Measurements from ENCODE around the gene POLDIP3.
A peak's percentile ranks its signal among the peaks of the same experiment; 100 is the strongest.

POLDIP3 gene, protein sequence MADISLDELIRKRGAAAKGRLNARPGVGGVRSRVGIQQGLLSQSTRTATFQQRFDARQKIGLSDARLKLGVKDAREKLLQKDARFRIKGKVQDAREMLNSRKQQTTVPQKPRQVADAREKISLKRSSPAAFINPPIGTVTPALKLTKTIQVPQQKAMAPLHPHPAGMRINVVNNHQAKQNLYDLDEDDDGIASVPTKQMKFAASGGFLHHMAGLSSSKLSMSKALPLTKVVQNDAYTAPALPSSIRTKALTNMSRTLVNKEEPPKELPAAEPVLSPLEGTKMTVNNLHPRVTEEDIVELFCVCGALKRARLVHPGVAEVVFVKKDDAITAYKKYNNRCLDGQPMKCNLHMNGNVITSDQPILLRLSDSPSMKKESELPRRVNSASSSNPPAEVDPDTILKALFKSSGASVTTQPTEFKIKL

DNA sequence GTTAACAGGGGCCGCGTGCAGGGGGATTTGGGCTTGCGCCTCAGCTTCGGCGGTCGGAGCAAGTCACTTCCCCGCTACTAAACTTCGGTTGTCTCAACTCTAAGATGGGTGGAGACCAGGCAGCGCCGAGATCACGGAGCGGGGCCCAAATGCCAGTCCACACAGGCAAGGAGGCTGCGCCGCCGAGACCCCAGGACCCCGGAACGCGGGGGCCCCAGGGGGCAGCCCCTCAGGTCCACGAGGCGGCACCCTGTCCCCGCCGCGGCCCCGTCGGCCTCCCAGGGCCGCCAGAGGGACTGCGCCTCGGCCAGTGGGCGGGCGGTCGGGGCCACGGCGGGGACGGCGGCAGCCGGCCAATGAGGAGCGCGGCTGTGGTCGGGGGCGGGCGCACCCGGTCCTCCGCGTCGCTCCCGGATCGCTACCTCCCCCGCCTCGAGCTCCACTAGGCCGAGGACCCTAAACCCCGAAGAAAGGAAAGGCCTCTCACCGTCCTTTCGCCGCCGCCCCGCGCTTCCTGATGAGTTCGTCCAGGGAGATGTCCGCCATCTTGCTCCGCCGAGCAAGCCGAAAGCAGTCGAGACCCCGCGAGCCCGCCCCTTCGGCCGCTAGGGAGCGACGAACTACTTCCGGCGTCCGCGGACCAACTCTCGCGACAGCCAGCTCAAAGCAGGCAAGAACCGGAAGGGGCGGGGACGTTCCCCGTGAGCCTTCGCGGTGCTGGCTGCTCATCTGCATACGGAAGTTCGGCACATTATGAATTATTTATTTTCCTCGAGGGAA, at the start of gene POLDIP3:
POLDIP3 (minus strand) TSS at position 572 of the 780 bp plus-strand sequence; CDS start at position 546, 26 bp downstream.
- peak; percentile 99 to 100 (median 100) for DNase-seq

DNA sequence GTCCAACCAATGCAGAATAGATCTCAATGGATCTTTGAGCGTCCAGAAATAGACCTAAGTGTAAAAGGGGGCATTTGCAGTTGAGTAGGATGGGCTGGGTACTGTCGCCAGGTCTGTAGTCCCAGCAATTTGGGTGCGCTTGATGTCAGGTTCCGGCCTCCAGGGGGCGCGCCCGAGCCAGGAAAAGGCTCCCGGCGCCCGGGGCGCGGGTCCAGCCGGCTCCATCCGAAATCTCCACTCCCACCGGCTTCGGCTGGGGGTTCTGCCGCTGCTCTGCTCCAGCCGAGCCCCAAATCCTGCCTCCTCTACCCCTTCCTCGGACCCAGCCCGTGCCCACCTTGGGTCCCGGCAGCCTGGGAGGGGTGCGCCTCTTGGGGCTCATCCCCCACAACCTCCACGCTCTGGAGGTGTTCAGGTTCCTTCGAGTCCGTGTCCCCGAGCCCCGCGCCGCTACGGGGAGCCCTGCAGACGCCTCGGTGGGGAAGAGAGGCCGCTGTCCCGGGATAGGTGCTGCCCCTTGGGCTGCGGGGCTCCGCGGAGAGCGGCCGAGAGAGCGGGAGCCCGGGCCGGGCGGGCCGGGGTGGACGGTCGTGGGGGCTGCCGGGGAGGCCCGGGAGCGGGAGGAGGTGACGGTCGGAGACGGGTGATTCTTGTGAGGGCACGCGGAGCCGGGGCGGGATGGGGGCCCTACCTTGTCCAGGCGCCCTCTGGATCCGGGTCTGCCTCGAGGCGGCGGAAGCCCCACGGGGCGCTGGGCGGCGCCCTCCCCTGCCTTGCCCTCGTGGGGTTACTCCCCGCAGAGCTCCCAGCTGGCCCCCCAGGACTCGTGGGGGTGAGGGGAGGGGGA, 47.5 kb upstream of the POLDIP3 start:
- peak; percentile 79 to 93 (median 90) for DNase-seq

DNA sequence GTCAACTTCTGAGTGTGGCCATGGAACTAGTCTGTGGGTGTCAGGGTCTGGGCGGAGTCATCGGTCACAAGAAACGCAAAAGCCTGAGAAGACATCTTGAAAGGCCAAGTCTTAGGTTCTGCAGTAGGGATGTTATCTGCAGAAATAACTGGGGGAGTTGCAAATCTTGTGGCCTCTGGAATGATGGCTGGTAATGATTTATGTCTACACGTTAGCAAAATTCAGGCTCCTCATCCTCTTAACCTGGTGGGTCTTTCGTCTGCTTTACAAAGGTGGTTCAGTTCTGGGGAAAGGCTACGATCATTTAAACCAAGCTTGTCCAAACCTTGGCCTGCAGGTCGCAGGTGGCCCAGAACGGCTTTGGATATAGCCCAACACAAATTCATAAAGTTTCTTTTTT, 41.9 kb upstream of the POLDIP3 start:
- DNase-seq, result no peak

DNA sequence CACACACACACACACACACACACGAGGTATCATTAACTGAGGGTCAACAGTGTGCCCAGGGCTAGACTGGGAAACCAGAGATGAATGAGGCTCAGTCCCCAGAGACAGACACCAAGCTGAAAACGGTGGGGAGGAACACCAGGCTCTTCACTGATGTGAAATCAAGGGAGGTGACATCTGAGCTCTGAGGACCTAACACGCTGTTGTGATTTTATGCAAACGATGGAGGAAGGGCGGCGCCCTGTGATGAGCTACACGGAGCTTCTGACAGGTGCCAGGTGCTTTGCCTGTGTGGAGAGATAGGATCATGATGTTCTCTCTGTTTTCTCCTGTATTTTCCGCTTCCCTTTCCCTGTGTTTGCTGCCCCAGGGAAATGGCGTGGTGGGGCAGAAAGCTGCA, 41.0 kb upstream of the POLDIP3 start:
- no peak for DNase-seq

DNA sequence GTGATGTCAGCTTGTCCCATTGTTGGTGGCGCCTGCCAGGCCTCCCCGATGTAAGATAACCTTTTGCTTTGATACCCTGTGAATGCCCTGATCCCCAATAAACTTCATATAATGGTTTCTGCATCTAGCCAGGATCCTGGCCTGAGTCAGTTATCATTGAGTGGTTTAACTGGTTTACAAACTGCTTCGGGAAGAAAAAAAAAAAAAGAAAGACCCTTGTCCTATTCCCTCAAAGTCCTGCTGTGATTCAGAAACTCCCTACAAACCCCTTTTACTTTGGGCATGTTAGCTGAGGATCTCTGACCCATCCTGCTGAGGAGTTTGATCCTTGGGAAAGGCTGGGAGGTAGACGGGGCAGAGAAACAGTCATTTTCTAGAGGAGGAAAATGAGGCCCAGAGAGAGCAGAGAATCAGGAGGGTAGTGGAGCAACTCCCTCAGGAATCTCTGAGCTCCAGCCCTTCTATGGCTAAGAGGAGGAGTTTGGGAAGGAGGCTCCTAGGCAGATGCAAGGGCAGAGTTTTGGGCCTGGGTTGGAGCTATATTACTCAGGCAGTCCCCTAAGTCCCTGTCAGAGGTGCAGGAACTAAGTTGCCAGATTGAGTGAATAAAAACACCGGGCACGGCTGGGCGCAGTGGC, 39.9 kb upstream of the POLDIP3 start:
- DNase-seq, result no peak

DNA sequence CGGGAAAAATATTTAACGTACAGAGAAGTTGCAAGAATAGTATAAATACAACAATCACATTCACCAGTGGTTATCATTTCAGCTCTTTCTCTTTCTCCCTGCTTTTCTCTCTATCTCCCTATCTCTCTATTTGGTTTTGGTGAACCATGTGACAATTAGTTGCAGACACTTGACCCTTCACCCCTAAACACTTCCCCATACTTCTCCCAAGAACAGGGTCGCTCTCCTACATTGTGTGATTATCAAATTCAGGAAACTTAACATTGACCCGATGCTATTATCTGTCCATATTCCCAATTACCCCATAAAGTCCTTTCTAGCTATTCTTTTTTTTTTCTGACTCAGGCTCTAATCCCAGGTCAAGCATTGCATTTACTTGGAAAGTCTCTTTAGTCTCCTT, 39.3 kb upstream of the POLDIP3 start:
- peak in 2 of 3 donors; percentile 23 to 31 for DNase-seq

DNA sequence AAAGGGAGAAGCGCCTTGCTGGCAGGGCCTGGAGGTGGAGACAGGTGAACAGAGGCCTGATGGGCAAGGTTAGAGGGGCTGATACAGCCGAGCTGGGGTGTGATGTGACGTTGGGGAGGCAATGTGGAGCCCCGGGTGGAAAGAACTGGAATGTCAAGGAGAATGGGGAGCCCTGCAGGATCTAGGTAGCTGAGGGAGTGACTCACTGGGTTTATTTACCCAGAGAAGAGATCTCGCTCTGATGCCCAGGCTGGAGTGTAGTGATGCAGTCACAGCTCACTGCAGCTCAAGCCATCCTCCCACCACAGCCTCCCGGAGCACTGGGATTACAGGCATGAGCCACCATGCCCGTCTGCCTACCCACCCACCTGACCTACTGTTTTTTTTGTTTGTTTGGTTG, 36.5 kb upstream of the POLDIP3 start:
- no peak for DNase-seq

DNA sequence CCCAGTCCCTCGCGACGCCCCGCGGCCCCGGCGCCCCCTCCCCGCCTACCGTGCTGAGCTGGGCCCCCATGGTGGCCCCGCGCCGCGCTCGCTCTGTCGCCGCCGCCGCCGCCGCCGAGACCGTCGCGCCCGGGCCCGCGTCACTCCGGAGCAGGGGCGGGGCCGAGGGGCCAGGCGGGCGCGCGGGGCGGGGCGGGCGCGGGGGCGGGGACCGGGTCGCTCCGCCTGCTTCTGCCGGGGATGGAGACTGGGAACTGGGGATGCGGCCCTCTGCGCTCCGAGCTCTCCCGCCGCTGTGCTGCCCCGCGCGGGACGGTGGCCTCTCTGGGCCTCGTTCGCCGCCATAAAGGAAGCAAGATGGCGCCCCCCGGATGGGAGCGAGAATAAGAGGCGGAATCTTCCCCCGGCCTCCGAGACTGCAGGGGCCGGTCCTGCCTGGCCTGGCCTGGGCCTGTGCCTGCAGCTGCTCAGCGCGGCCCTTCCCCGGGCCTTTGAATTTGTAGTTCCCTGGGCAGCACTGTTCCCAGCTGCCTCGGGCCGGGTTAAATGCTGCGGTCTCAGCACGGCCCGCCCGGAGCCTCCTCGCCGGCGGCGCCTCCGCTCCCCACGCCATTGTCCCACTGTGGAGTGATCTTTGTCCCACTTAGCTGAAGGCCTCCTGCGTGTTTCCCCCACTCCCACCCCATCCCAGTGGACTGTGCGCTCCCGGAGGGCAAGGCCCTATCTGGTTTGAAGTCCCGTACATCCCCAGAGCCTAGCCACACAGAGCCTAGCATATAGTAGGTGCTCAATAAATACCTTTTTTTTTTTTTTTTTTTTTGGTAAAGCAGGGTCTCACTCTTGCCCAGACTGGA, 34.8 kb upstream of the POLDIP3 start, which contains the start of gene CYB5R3:
CYB5R3 (minus strand) TSS at position 147 of the 854 bp plus-strand sequence; CDS start at position 70, 77 bp downstream.
- peak; percentile 80 to 96 (median 91) for DNase-seq

DNA sequence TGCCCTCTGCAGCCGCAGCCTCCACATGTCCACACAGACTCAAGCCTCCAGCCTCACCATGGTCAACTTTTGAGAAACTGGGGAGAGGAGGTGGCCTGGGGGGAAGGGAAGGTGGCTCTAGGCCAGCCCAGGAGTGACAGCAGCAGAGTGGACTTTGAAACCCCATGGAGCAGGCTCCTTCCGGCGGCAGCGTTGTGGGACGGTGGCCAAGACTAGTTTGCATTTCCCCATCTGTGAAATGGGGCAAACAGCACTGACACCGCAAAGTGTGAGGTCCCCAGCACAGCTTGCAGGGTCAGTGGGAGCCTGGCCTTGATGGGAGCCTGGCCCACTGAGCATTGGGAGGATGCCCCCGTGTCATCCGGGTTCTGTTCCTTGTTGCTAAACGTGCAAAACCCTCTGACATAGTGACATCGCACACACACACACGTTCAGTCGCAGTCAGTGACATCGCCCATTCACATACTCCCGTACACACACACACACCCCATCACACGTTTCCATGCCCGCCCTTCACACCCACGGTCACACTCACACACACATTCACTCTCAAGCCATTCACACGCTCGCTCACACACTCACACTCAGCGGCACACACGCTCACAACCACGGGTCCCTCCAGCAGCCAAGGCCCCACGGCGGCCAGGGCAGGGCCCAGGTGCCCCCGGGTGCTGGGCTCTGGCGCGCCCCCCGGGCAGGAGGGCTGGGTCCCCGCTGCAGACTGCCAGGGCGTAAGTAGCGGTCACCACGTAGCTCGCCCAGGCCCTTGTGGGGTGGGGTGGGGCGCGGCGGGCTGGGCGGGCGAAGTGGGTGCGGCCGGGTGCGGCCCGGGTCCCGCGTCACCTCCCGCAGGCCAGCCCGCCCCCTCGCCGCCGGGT, 33.9 kb upstream of the POLDIP3 start:
- peak; percentile 29 to 49 (median 45) for DNase-seq

DNA sequence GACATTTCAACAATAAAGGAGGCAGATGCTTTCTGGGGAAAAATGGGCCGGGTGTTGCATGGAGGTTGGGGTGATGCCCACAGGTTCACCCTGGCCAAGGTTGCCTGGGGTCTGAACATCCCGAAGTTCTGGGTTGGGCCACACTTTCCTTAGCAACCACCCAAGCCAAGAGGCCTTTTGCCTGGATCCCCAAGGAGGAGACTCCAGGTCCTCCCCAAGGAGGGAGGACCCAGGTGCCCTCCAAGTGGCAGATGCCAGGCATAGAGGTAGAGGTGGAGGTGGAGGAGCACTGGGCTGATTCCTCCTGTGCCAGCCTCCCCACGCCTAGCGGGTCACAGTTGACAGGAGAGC, 33.3 kb upstream of the POLDIP3 start:
- DNase-seq, result no peak

DNA sequence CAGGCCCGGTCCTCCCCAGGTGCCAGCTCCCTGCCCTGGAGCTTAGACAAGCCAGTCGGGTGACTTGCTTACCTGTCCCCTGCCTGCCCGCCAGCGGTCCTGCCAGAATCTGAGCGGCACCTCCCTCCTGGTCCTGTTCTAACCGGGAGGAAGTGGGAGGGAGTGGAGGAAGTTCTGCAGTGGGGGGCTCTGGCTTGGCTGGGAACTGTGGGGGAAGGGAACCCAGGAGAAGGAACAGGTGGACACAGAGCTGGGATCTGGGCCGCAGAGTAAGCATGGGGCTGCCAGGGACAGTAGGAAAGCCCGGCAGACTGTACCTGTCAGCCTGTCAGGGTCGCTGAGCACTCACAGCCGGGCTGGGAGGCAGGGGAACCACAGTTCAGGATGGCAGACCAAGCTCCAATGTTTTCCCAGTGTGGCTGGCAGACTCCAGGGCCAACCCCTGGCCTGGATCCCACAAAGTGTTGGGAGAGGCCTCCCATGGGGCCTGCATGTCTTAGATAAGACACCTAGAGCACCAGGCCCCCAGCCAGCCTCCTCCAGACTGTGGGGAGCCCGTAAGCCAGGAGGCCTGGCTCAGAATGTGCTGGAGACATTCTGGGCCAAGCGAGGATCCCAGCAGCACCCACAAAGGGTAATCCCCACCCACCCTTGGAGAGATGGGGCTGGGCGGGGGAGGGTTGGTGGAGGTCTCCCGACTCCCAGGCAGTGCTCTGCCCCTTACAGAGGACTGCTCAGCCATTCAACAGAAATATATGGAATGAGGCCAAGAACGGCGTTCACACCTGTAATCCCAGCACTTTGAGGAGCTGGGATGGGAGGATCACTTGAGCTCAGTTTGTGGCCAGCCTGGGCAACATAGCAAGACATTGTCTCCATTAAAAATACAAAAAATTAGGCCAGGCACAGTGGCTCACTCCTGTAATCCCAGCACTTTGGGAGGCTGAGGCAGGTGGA, 32.2 kb upstream of the POLDIP3 start:
- no peak for DNase-seq

DNA sequence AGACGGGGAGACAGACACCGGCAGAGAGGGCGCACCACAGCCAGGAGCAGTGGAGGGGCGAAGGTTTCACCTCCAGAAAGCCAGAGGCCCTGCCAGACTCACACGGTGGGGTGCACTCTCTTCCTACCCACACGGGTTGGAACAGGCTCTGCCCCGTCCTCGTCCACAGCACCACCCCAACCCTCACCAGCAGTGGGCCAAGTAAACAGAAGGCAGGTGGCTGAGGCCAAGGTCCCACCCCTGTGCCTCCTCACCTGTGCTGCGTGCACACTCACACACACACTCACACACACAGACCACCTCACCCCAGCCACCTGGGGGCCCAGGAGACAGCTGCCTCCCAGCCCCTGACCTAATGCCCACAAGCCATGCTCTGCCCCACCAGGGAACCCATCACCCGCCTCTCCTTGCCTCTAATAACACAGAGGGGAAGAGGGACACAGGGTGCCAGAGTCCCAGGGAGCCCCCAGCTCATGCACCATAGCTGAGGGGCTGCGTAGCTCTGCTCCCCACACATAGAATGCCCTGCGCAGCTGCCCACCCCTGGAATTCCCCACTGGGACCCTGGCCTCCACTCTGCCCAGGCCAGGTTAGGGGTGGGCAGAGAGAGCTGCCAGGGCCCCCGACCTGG, 31.4 kb upstream of the POLDIP3 start:
- no peak for DNase-seq

DNA sequence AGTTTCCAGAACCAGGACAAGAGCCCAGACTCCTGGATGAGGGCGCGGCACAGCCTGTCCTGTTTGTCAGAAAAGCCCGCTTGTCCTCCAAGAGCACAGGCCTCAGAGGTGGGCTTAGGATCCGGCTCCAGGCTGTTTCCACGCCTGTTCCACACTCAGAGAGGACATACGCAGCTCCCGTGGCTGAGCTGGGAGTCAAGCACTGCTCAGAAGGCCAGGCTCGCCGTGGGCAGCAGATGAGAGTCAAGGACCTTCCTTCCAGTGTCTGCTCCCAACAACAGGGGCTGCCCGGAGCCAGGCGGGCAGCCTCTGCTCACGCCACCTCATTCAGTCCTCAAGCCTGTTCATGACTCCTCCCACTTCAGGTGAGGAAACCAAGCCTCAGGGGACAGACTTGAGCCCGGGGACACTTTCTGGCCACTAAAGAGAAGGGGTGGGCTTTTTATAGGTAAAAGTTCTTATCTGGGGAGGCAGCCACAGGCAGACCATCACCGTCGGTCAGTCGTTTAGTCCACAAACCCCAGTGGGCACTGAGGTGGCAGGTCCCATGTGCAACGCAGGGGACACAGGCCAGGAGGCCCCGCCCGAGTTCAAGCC, 30.8 kb upstream of the POLDIP3 start:
- DNase-seq, result peak in 1 of 3 donors; percentile 15

DNA sequence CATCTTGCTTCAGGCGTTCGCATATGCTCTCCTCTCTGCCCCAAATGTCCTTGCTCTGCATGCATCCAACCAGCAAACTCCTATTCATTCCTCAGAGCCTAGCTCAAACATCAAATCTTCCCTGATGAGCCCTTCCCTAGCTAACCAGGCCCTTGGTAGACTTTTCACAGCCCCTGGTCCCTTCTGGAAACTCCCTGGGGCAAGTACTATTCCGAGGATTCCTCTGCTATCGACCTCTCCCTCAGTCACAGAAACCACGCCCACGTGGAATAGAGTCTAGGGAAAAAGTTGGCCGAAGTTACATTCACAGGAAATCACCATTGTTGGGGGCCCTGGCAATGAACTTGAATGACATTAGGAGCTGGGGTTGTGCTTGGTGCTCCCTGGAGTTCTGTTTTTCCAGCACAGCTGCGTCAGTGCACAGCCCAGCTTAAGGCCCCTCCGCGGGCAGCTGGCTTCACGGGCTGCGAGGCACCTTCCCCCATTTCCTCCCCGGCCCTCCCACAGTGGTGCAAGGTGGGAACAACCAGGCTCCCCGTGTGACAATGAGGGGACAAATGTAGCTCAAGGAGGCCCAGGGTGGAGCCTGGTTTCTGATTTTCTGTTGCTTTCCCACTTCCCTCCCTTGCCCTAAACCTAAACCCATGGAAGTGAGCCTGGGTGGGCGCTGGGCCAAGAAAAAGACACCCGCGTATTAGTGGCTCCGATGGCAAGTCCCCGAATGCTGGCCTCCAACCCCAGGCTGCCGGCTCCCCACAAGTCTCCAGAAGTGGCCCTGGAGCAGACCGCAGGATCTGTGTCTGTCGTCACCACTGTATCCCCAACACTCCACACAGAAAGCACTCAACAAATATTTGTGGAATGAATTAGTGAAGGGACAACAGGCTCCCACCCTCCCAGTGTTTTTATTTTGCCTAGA, 30.0 kb upstream of the POLDIP3 start:
- peak; percentile 52 to 75 (median 54) for DNase-seq

DNA sequence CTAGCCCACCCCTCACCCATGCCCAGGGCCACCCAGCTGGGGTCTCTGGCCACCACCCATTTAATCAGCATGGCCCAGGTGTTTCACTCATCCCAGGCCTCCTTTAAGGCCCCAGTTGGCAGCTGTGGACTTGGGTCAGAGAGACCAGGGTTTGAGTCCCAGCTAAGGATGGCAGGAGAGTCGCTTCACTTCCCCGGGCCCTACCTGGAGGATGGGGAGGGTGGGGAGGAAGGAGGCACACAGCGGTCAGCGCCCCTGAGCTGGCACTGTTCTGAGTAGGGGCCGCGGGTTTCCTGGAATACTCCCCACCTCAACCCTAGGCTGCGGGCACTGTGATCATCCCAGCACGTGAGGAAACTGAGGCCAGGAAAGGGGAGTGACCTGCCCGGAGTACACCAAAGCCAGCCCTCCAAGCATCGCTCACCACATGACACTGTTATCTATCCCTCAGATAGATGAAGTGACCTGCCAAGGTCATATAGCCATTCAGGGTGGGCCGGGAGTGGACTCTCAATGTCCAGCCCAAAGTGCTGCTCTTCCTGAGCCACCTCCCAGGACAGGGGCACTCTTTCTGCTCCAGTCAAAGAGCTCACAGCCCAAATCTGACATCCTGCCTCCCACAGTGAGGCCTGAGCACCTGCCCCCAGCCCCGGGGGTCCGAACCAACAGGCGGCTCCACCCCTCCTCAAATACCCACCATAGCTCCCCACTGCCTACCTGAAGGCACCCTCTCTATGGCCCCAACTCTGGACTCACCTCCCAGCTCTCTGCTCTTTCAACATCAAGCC, 29.1 kb upstream of the POLDIP3 start:
- DNase-seq, result no peak

Measured in suppressor macrophage treated with lipopolysaccharide for 1 hour (primary cell).